Pancreas (tissue), 10 donors: ENCODE results near the gene TSPY8. TPM values are rescaled to one million over a fixed set of nuclear protein-coding genes. Genes with fewer than 3 reads are reported as not detected.
"Not testable (repeated sequence)": the region's sequence is repeated elsewhere in the genome, so short reads cannot be mapped to it uniquely, and the experiment has no call there.

Experiments
- ATAC-seq, 4 donors: fragments of 200-7000 bp; cut with Tn5 transposase; one replicate each; pipeline versions ENCODE4 v1.8.0 to v1.9.1; 2020; ENCODE audit warnings: mild to moderate bottlenecking in 4 of 4, moderate library complexity in 4 of 4
- DNase-seq, 6 donors: peaks; one replicate each; pipeline ENCODE4 v3.0.0-alpha.2; 2020
- FAIRE-seq: peaks from 2 replicates; lab custom pipeline; 2012; peaks lifted over from hg19 to GRCh38; lab: Jason Lieb, UNC
- H3K27ac ChIP-seq, 4 donors: fragments of 200-600 bp; sonication (generic); 1 replicate in 3 of 4; 2 replicates in 1 of 4; pipeline versions ENCODE4 v1.5.0 to v1.8.0; 2020
- H3K27me3 ChIP-seq, 4 donors: fragments of 200-600 bp; one replicate each; pipeline ENCODE4 v1.8.0; 2021
- H3K36me3 ChIP-seq, 3 donors: fragments of 200-600 bp; sonication (generic) in 1 of 3; one replicate each; pipeline versions ENCODE4 v1.5.0 to v1.8.0; 2020 to 2021
- H3K4me1 ChIP-seq, 3 donors: fragments of 200-600 bp; one replicate each; pipeline ENCODE4 v1.8.0; 2021
- H3K4me3 ChIP-seq, 4 donors: fragments of 200-600 bp; sonication (generic) in 2 of 4; one replicate each; pipeline versions ENCODE4 v1.5.0 to v1.8.0; 2020 to 2021
- H3K9me3 ChIP-seq, 4 donors: fragments of 200-600 bp; one replicate each; pipeline ENCODE4 v1.8.0; 2021
- WGBS, 2 donors: extraction: QIAGEN DNeasy Blood & Tissue Kit; methylation state at CpG; one replicate each; pipeline ENCODE4 v1.1.7; 2013; 5-methylcytosine and 5-hydroxymethylcytosine counted together
- intact Hi-C, 3 donors: fragments of 100-400 bp; cut with DNase I; formaldehyde crosslinking; loops; one replicate each; pipeline versions ENCODE4 v1.11.1 to v1.14.2; 2022
- polyA plus RNA-seq, 2 donors: library from polyadenylated mRNA; stranded (reverse); fragments of 200-250 nt; gene quantifications; one replicate each; pipeline ENCODE4 v1.2.3, GENCODE V29; 2013
- total RNA-seq, 6 donors: library from RNA; stranded (reverse); fragmentation: NEBNext Ultra II Directional in 4 of 6; extraction: Animal tissue kit (Norgen Biotek cat#: 25700) in 4 of 6; gene quantifications; one replicate each; pipeline versions ENCODE4 v1.2.1 to v1.2.4, GENCODE V29; 2021 to 2023
- TF ChIP-seq, protein P1 (sequence below), 4 donors: fragments of 200-600 bp; sonication (generic) in 3 of 4; IDR thresholded peaks; one replicate each; pipeline versions ENCODE4 v1.5.0 to v1.8.0; 2021; ENCODE audit warnings: antibody characterized with exemption in 4 of 4
- donor health status: healthy with polysubstance abuse.
- donor health status: DM: no; HTN: no; CAD: no; lungs with moderate emphysema.
- donor health status: DM: no; HTN: no; CAD: no.
- donor health status: control.
- donor health status: control.
- donor health status: Bipolar disorder and iron deficiency.
- donor health status: DM: yes; HTN: yes; CAD: no.
- donor health status: DM: no; HTN: no; CAD: no.
- donor health status: DM: no; HTN: no; CAD: no.
- donor health status: DM: yes; HTN: yes; CAD: no.

Gene TSPY8, protein sequence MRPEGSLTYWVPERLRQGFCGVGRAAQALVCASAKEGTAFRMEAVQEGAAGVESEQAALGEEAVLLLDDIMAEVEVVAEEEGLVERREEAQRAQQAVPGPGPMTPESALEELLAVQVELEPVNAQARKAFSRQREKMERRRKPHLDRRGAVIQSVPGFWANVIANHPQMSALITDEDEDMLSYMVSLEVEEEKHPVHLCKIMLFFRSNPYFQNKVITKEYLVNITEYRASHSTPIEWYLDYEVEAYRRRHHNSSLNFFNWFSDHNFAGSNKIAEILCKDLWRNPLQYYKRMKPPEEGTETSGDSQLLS
- not detected for total RNA-seq
- not detected for polyA plus RNA-seq

DNA sequence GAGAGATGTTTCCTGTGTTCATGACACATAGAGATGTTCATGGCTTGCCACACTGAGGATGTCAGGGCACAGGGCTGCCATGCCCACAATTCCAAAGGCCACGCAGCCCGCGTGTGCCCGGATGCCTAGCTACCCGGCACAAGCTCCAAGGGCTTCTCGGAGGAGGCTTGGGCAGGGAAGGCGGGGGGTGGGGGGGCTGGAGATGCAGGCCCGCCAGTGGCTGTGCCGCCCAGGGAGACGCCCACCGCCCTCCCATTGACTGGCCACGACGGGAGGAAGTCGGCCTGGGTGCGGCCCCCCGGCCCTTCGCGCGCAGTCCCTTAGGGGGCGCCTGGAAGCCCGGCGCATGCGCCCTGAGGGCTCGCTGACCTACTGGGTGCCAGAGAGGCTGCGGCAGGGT, at the start of gene TSPY8:
TSPY8 (plus strand) TSS at position 301 of the 400 bp plus-strand sequence; CDS start at position 347, 46 bp downstream.
- DNase-seq, H3K4me1 ChIP-seq, H3K9me3 ChIP-seq, H3K36me3 ChIP-seq, H3K27ac ChIP-seq, H3K27me3 ChIP-seq, ATAC-seq, H3K4me3 ChIP-seq, intact Hi-C loops, FAIRE-seq: not testable (repeated sequence)
- WGBS, 2 donors = 75% methylated on average over 9 of the region's 25 CpGs; no CpG with 5 or more reads in 1 of the 2 donors

DNA sequence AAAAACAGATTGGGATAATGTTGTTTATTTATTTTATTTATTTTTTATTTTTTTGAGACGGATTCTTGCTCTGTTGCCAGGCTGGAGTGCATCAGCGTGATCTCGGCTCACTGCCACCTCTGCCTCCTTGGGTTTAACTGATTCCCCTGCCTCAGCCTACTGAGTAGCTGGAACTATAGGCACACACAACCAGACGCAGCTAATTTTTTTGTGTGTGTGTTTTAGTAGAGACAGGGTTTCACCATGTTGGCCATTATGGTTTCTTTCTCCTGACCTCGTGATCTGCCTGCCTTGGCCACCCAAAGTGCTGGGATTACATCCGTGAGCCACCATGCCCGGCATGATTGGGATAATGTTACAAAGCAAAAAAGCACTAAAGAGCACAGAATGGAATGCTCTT, 36.6 kb upstream of the TSPY8 start:
- DNase-seq (no peak), FAIRE-seq (no peak), ATAC-seq (no peak)
- Histone ChIP-seq H3K9me3 (no peaks in the 10 kb centered on the region), H3K36me3 (no peaks in the 10 kb centered on the region), H3K27me3 (no peaks in the 10 kb centered on the region), H3K4me3 (no peak overlapping the region), H3K4me1 (no peaks in the 10 kb centered on the region), H3K27ac (no peak overlapping the region)
- TF ChIP-seq, protein P1, sequence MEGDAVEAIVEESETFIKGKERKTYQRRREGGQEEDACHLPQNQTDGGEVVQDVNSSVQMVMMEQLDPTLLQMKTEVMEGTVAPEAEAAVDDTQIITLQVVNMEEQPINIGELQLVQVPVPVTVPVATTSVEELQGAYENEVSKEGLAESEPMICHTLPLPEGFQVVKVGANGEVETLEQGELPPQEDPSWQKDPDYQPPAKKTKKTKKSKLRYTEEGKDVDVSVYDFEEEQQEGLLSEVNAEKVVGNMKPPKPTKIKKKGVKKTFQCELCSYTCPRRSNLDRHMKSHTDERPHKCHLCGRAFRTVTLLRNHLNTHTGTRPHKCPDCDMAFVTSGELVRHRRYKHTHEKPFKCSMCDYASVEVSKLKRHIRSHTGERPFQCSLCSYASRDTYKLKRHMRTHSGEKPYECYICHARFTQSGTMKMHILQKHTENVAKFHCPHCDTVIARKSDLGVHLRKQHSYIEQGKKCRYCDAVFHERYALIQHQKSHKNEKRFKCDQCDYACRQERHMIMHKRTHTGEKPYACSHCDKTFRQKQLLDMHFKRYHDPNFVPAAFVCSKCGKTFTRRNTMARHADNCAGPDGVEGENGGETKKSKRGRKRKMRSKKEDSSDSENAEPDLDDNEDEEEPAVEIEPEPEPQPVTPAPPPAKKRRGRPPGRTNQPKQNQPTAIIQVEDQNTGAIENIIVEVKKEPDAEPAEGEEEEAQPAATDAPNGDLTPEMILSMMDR (IDR thresholded peaks at IDR 0.05) = no peak
- WGBS, 2 donors = 42% methylated on average over 7 of the region's 7 CpGs; no CpG with 5 or more reads in 1 of the 2 donors
- intact Hi-C loops = no loop called here

DNA sequence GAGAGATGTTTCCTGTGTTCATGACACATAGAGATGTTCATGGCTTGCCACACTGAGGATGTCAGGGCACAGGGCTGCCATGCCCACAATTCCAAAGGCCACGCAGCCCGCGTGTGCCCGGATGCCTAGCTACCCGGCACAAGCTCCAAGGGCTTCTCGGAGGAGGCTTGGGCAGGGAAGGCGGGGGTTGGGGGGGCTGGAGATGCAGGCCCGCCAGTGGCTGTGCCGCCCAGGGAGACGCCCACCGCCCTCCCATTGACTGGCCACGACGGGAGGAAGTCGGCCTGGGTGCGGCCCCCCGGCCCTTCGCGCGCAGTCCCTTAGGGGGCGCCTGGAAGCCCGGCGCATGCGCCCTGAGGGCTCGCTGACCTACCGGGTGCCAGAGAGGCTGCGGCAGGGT, 20.4 kb upstream of the TSPY8 start, which contains the start of gene TSPY4:
TSPY4 (plus strand) TSS at position 301 of the 400 bp plus-strand sequence; CDS start at position 347, 46 bp downstream.
- H3K36me3 ChIP-seq, DNase-seq, FAIRE-seq, ATAC-seq, H3K4me1 ChIP-seq, intact Hi-C loops, H3K27me3 ChIP-seq, H3K27ac ChIP-seq, H3K4me3 ChIP-seq, H3K9me3 ChIP-seq: not testable (repeated sequence)
- 76% methylated on average over 12 of the region's 26 CpGs; no CpG with 5 or more reads in 1 of the 2 donors for WGBS, 2 donors

DNA sequence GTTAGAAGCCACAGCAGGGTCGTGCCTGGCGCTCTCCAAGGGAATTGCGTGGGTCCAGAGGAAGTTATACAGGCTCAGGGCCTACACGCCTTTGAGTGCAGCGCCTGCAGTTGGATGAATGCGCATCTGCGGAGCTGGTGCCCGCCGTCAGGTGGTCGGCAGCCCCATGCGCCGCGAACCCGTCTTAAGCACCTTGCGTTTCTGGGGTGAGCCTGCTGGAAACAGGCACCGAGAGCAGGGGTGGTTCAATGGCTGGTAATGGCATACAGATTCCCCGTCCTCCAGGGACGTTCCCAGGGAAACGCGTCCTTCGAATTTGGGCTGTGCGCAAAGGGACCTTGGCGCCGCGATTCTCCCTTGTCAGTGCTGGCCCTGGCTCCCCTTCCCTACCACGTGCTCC, 38.9 kb downstream of the TSPY8 start:
- H3K9me3 ChIP-seq, H3K27ac ChIP-seq, ATAC-seq, H3K4me3 ChIP-seq, DNase-seq, H3K4me1 ChIP-seq, intact Hi-C loops, FAIRE-seq, H3K36me3 ChIP-seq, H3K27me3 ChIP-seq: not testable (repeated sequence)
- WGBS, 2 donors = 76% methylated on average over 13 of the region's 26 CpGs; no CpG with 5 or more reads in 1 of the 2 donors

DNA sequence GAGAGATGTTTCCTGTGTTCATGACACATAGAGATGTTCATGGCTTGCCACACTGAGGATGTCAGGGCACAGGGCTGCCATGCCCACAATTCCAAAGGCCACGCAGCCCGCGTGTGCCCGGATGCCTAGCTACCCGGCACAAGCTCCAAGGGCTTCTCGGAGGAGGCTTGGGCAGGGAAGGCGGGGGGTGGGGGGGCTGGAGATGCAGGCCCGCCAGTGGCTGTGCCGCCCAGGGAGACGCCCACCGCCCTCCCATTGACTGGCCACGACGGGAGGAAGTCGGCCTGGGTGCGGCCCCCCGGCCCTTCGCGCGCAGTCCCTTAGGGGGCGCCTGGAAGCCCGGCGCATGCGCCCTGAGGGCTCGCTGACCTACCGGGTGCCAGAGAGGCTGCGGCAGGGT, 40.5 kb downstream of the TSPY8 start, which contains the start of gene TSPY3:
TSPY3 (plus strand) TSS at position 301 of the 400 bp plus-strand sequence; CDS start at position 347, 46 bp downstream.
- ATAC-seq, H3K9me3 ChIP-seq, H3K4me3 ChIP-seq, H3K27me3 ChIP-seq, FAIRE-seq, H3K27ac ChIP-seq, intact Hi-C loops, DNase-seq, H3K36me3 ChIP-seq, H3K4me1 ChIP-seq: not testable (repeated sequence)
- WGBS, 2 donors = no CpG with 5 or more reads among the region's 26 CpGs

Other genes with a start within 250 kb of the TSPY8 start
- gene TSPY4, start 20.3 kb upstream of the TSPY8 start, total RNA-seq = not detected
- not detected for gene TSPY4, start 20.3 kb upstream of the TSPY8 start, polyA plus RNA-seq
- gene TSPY3, start 40.6 kb downstream of the TSPY8 start, total RNA-seq = not detected
- not detected for gene TSPY3, start 40.6 kb downstream of the TSPY8 start, polyA plus RNA-seq
- gene TSPY1, start 109.2 kb downstream of the TSPY8 start, total RNA-seq = not detected
- gene TSPY1, start 109.2 kb downstream of the TSPY8 start, polyA plus RNA-seq = not detected
- gene TSPY9, start 129.5 kb downstream of the TSPY8 start, total RNA-seq = not detected
- gene TSPY9, start 129.5 kb downstream of the TSPY8 start, polyA plus RNA-seq = not detected
- gene TSPY10, start 170.1 kb downstream of the TSPY8 start, total RNA-seq = not detected
- gene TSPY10, start 170.1 kb downstream of the TSPY8 start, polyA plus RNA-seq = not detected